ENCODE data around the gene ZNF267.
"Not testable (repeated sequence)": the region's sequence is repeated elsewhere in the genome, so short reads cannot be mapped to it uniquely, and the experiment has no call there.

The ZNF267 gene

DNA sequence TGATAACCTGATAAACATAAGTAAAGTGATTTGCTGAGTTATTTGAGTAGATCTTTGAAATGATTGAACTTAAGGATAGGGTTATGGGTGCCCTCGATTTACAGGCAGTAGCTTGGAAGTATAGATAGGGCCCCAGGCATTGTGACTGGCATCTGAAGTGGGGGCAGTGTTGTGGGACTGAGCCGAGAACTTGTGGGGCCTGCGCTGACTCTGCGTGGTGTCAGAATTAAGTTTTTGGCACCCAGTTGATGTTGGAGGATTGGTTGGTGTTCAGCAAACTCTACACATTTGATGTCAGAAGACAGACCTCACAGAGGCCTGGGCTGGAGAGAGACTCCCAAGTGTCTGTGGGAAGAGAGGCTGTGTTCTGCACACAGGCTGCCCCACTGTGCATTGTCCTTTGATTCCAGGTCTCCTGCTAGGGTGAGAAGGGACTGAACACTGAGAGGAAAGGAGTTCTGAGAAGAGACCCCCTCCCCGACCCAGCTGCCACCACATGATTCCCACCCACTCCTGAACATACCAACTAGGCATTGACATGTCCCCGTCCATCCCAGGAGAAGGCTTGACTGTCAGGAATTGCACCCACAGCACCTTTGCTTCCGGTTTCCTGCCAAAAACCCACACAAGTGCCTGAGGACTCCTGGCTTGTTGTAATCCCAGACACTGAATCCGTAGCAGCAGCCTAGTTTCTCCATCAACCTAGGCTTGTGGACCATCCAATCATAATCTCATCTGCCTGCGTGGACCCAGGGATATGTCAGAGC lies 4.5 kb downstream of the ZNF267 start:
- 93 to 95% methylated on average over 9 of the region's 9 CpGs for WGBS, 2 experiments
- no peak overlapping the region for H3K27ac ChIP-seq (ENCODE audit: insufficient read depth, low read depth, low read length, poor library complexity, severe bottlenecking)

DNA sequence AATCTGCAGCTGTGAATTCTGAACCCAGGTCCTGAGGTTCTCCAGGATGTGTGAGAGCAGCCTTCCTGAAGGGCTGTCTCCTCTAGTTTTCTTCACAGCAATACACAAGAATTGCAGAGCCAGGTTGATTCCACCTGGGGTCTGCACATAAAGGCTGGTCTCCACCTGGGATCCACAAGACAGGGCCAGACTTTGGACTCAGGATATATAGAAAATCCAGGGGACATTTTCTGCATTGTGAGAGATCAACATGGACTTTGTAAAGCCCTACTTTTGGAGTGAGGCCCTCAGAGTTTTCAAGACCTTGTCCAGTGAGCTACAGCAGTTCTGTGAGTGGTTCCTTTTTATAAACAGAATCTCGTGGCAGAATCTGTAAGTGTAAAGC lies 6.3 kb downstream of the ZNF267 start:
- Histone ChIP-seq H3K4me1 (ENCODE audit: control insufficient read depth, insufficient read depth, low read length) (peaks cover 15% of the 10 kb centered on the region), H3K27ac (ENCODE audit: insufficient read depth, low read depth, low read length, poor library complexity, severe bottlenecking) (no peak overlapping the region), H3K4me3 (ENCODE audit: insufficient read depth, low read depth, low read length) (no peak overlapping the region), H3K27me3 (ENCODE audit: control insufficient read depth, insufficient read depth, low read length, poor library complexity, severe bottlenecking) (no peaks in the 10 kb centered on the region), H3K9me3 (ENCODE audit: control insufficient read depth, low read length) (no peaks in the 10 kb centered on the region), H3K36me3 (ENCODE audit: control insufficient read depth, insufficient read depth, low read length) (no peaks in the 10 kb centered on the region)
- WGBS, 2 experiments: 93 to 100% methylated on average over 1 of the region's 1 CpG

More for the DNA sequence above, 4.5 kb downstream of the ZNF267 start:
- Histone ChIP-seq H3K4me3 (ENCODE audit: insufficient read depth, low read depth, low read length) (no peak overlapping the region), H3K4me1 (ENCODE audit: control insufficient read depth, insufficient read depth, low read length) (peaks cover 17% of the 10 kb centered on the region), H3K27me3 (ENCODE audit: control insufficient read depth, insufficient read depth, low read length, poor library complexity, severe bottlenecking) (no peaks in the 10 kb centered on the region), H3K9me3 (ENCODE audit: control insufficient read depth, low read length) (no peaks in the 10 kb centered on the region), H3K36me3 (ENCODE audit: control insufficient read depth, insufficient read depth, low read length) (no peaks in the 10 kb centered on the region)

DNA sequence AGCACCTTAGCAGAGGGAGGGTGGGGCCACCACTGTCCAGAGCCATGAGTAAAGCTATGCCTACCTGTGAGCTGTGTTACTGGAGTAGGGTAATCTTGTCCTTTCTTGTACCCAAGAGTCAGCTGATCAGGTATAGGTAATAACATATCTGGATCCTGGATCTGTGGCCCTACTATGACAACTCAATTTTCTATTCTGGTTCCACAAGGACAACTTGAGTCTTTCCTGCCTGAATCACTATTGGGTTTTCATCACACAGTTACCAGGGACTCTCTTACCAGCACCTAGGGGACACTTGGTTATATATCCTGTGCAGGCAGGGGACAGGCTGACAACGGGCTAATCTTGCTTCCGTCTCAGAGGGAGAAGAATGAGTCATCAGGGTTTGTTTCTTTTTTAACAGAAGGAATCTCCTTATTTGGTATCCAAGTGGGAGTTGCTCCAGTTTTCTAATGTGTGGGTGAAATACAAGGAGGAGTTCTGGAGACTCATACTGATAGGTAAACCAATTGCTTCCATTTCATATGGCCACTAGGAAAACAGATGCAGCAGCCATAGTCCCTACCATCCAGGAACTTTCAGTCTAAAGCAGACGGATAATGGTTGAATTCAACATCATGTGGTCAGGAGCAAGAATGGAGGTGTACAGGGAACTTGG lies 6.8 kb downstream of the ZNF267 start:
- Histone ChIP-seq H3K9me3 (ENCODE audit: control insufficient read depth, low read length) (no peaks in the 10 kb centered on the region), H3K27me3 (ENCODE audit: control insufficient read depth, insufficient read depth, low read length, poor library complexity, severe bottlenecking) (no peaks in the 10 kb centered on the region), H3K4me3 (ENCODE audit: insufficient read depth, low read depth, low read length) (no peak overlapping the region), H3K4me1 (ENCODE audit: control insufficient read depth, insufficient read depth, low read length) (peaks cover 11% of the 10 kb centered on the region), H3K36me3 (ENCODE audit: control insufficient read depth, insufficient read depth, low read length) (peaks cover 4% of the 10 kb centered on the region), H3K27ac (ENCODE audit: insufficient read depth, low read depth, low read length, poor library complexity, severe bottlenecking) (no peak overlapping the region)
- 76 to 82% methylated on average over 3 of the region's 3 CpGs for WGBS, 2 experiments

DNA sequence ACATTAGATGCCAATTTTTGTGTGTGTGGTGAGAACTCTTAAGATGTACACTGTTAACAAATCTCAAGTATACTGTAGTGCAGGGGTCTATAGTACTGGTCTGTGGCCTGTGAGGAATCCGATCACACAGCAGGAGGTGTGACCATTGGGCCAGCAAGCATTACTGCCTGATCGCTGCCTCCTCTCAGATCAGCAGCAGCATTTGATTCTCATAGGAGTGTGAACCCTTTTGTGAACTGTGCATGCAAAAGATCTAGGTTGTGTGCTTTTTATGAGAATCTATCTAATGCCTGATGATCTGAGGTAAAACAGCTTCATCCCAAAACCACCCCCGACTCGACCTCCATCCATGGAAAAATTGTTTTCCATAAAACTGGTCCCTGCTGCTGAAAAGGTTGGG lies 12.6 kb downstream of the ZNF267 start:
- Histone ChIP-seq H3K4me3 (ENCODE audit: insufficient read depth, low read depth, low read length) (no peak overlapping the region), H3K27ac (ENCODE audit: insufficient read depth, low read depth, low read length, poor library complexity, severe bottlenecking) (no peak overlapping the region), H3K9me3 (ENCODE audit: control insufficient read depth, low read length) (peaks cover 8% of the 10 kb centered on the region), H3K27me3 (ENCODE audit: control insufficient read depth, insufficient read depth, low read length, poor library complexity, severe bottlenecking) (no peaks in the 10 kb centered on the region), H3K4me1 (ENCODE audit: control insufficient read depth, insufficient read depth, low read length) (no peaks in the 10 kb centered on the region), H3K36me3 (ENCODE audit: control insufficient read depth, insufficient read depth, low read length) (peaks cover 27% of the 10 kb centered on the region)
- WGBS, 2 experiments: 87 to 98% methylated on average over 4 of the region's 4 CpGs

DNA sequence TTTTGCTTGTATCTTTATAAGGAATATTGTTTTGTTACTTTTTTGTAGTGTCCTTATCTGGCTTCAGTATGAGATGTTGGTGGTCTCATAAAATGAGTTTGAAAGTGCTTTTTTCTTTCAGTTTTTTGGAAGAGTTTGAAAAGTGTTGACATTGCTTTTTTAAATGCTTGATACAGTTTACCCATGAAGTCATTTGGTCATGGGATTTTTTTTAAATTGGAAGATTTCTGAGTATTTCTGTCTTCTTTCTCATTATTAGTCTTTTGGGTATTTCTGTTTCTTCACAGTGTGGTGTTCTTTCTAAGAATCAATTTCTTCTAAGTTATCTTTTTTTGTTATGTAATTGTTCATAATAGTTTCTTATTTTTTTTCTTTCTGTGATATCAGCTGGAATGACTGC lies 15.1 kb downstream of the ZNF267 start:
- peaks cover 8% of the 10 kb centered on the region for H3K9me3 ChIP-seq (ENCODE audit: control insufficient read depth, low read length)
- no peaks in the 10 kb centered on the region for H3K27me3 ChIP-seq (ENCODE audit: control insufficient read depth, insufficient read depth, low read length, poor library complexity, severe bottlenecking)
- peaks cover 27% of the 10 kb centered on the region for H3K36me3 ChIP-seq (ENCODE audit: control insufficient read depth, insufficient read depth, low read length)
- H3K27ac ChIP-seq (ENCODE audit: insufficient read depth, low read depth, low read length, poor library complexity, severe bottlenecking): no peak overlapping the region
- no peak overlapping the region for H3K4me3 ChIP-seq (ENCODE audit: insufficient read depth, low read depth, low read length)
- H3K4me1 ChIP-seq (ENCODE audit: control insufficient read depth, insufficient read depth, low read length): no peaks in the 10 kb centered on the region

DNA sequence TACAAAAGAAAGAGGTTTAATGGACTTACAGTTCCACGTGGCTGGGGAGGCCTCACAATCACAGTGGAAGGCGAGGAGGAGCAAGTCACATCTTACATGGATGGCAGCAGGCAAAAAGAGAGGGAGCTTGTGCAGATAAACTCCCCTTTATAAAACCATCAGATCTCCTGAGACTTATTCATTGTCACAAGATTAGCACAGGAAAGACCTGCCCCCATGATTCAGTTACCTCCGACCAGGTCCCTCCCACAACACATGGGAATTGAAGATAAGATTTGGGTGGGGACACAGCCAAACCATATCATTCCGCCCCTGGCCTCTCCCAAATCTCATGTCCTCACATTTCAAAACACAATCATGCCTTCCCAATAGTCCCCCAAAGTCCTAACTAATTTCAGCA lies 18.5 kb downstream of the ZNF267 start:
- peaks cover 37% of the 10 kb centered on the region for H3K36me3 ChIP-seq (ENCODE audit: control insufficient read depth, insufficient read depth, low read length)
- H3K4me1 ChIP-seq (ENCODE audit: control insufficient read depth, insufficient read depth, low read length); H3K27me3 ChIP-seq (ENCODE audit: control insufficient read depth, insufficient read depth, low read length, poor library complexity, severe bottlenecking); H3K27ac ChIP-seq (ENCODE audit: insufficient read depth, low read depth, low read length, poor library complexity, severe bottlenecking); H3K4me3 ChIP-seq (ENCODE audit: insufficient read depth, low read depth, low read length): not testable (repeated sequence)
- peaks cover 13% of the 10 kb centered on the region for H3K9me3 ChIP-seq (ENCODE audit: control insufficient read depth, low read length)
- WGBS, 2 experiments: 91 to 94% methylated on average over 4 of the region's 4 CpGs

DNA sequence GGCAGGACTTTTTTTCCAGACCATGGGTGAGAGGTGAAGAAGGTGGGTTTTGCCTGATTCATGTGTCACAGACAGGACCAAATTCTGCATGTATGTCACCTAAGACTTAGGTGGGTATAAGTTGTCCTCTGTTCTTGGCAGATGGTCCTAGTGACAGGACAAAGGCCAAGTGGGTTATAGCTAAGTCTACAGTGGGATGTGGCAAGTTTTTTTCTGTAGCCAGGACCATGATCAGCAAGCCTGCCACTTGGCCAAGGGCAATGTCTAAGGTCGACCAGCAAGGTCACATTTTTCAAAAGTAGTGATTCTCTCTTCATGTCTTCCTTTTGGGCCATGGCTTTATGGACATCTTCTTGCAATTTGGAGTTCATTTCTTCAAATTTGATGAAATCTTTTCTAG lies 20.2 kb downstream of the ZNF267 start:
- H3K4me1 ChIP-seq (ENCODE audit: control insufficient read depth, insufficient read depth, low read length): no peaks in the 10 kb centered on the region
- no peaks in the 10 kb centered on the region for H3K27me3 ChIP-seq (ENCODE audit: control insufficient read depth, insufficient read depth, low read length, poor library complexity, severe bottlenecking)
- 94 to 96% methylated on average over 1 of the region's 1 CpG for WGBS, 2 experiments
- H3K4me3 ChIP-seq (ENCODE audit: insufficient read depth, low read depth, low read length): no peak overlapping the region
- peaks cover 16% of the 10 kb centered on the region for H3K9me3 ChIP-seq (ENCODE audit: control insufficient read depth, low read length)
- H3K36me3 ChIP-seq (ENCODE audit: control insufficient read depth, insufficient read depth, low read length): peaks cover 37% of the 10 kb centered on the region
- H3K27ac ChIP-seq (ENCODE audit: insufficient read depth, low read depth, low read length, poor library complexity, severe bottlenecking): no peak overlapping the region

DNA sequence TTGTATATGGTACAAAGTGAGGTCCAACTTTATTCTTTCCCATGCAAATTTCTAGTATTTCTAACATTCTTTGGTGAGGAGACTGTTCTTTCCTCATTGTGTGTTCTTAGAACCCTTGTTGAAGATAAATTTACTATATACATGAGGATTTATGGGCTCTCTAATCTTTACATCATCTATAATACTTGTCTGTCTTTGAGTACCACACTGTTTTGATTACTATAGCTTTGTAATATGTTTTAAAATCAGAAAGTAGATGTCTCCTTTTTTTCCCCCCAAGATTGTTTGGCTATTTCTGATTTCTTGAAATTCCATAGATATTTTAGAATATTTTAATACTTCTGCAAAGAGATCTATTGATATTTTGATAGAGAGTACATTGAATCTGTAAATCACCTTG lies 23.7 kb downstream of the ZNF267 start:
- Histone ChIP-seq H3K4me3 (ENCODE audit: insufficient read depth, low read depth, low read length) (no peak overlapping the region), H3K4me1 (ENCODE audit: control insufficient read depth, insufficient read depth, low read length) (no peaks in the 10 kb centered on the region), H3K36me3 (ENCODE audit: control insufficient read depth, insufficient read depth, low read length) (peaks cover 23% of the 10 kb centered on the region), H3K27me3 (ENCODE audit: control insufficient read depth, insufficient read depth, low read length, poor library complexity, severe bottlenecking) (no peaks in the 10 kb centered on the region), H3K9me3 (ENCODE audit: control insufficient read depth, low read length) (peaks cover 9% of the 10 kb centered on the region), H3K27ac (ENCODE audit: insufficient read depth, low read depth, low read length, poor library complexity, severe bottlenecking) (no peak overlapping the region)

DNA sequence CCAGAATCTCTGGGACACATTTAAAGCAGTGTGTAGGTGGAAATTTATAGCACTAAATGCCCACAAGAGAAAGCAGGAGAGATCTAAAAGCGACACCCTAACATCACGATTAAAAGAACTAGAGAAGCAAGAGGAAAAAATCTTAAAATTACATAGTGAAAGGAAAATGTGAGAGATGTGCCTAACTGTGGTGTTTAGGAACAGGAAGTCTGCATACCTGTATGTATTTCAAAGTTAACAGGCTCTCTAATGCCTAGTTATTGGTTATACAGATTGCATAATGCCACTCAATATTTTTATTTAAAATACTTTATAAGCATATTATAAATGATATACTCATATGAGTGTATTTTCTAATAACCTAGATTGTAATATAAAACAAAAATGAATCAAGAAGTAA lies 25.9 kb downstream of the ZNF267 start:
- peaks cover 19% of the 10 kb centered on the region for H3K36me3 ChIP-seq (ENCODE audit: control insufficient read depth, insufficient read depth, low read length)
- H3K4me3 ChIP-seq (ENCODE audit: insufficient read depth, low read depth, low read length): no peak overlapping the region
- no peak overlapping the region for H3K27ac ChIP-seq (ENCODE audit: insufficient read depth, low read depth, low read length, poor library complexity, severe bottlenecking)
- no peaks in the 10 kb centered on the region for H3K4me1 ChIP-seq (ENCODE audit: control insufficient read depth, insufficient read depth, low read length)
- H3K27me3 ChIP-seq (ENCODE audit: control insufficient read depth, insufficient read depth, low read length, poor library complexity, severe bottlenecking): no peaks in the 10 kb centered on the region
- 90 to 100% methylated on average over 2 of the region's 2 CpGs for WGBS, 2 experiments
- peaks cover 7% of the 10 kb centered on the region for H3K9me3 ChIP-seq (ENCODE audit: control insufficient read depth, low read length)

DNA sequence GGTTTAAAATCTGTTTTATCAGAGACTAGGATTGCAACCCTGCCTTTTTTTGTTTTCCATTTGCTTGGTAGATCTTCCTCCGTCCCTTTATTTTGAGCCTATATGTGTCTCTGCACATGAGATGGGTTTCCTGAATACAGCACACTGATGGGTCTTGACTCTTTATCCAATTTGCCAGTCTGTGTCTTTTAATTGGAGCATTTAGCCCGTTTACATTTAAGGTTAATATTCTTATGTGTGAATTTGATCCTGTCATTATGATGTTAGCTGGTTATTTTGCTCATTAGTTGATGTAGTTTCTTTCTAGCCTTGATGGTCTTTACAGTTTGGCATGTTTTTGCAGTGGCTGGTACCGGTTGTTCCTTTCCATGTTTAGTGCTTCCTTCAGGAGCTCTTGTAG lies 31.0 kb downstream of the ZNF267 start:
- not testable (repeated sequence) for H3K36me3 ChIP-seq (ENCODE audit: control insufficient read depth, insufficient read depth, low read length); H3K27me3 ChIP-seq (ENCODE audit: control insufficient read depth, insufficient read depth, low read length, poor library complexity, severe bottlenecking); H3K4me1 ChIP-seq (ENCODE audit: control insufficient read depth, insufficient read depth, low read length); H3K27ac ChIP-seq (ENCODE audit: insufficient read depth, low read depth, low read length, poor library complexity, severe bottlenecking); H3K9me3 ChIP-seq (ENCODE audit: control insufficient read depth, low read length); H3K4me3 ChIP-seq (ENCODE audit: insufficient read depth, low read depth, low read length)
- WGBS, 2 experiments: 84 to 90% methylated on average over 2 of the region's 3 CpGs
